ENCODE data around the gene BTN3A1. TPM values are rescaled to one million over a fixed set of nuclear protein-coding genes. Genes with fewer than 3 reads are reported as not detected.

Gene BTN3A1
- polyA plus RNA-seq, 1 donor from 2014 or later = 38.2 TPM

- Histone ChIP-seq H3K9me3 (ENCODE audit: low read length) (no peaks in the 10 kb centered on the region), H3K4me3 (ENCODE audit: low read length) (no peak overlapping the region), H2AFZ (ENCODE audit: low read depth, low read length) (no peak overlapping the region), H3K27ac (ENCODE audit: low read length) (no peak overlapping the region), H3K4me2 (ENCODE audit: low read length) (no peak overlapping the region), H4K20me1 (ENCODE audit: insufficient read depth) (no peaks in the 10 kb centered on the region), H3K9ac (ENCODE audit: low read length) (no peak overlapping the region), H3K27me3 (ENCODE audit: insufficient read depth, low read depth, low read length) (no peaks in the 10 kb centered on the region), H3K79me2 (replicated peaks; ENCODE audit: insufficient read depth, low read length) (no peaks in the 10 kb centered on the region), H3K36me3 (ENCODE audit: insufficient read depth, low read length) (no peaks in the 10 kb centered on the region), H3F3A (ENCODE audit: insufficient read depth, low read length, poor library complexity, severe bottlenecking) (no peaks in the 10 kb centered on the region), H3K9me2 (ENCODE audit: insufficient read depth, low read length) (no peaks in the 10 kb centered on the region)
- TF ChIP-seq EP300 (conservative IDR thresholded peaks at IDR 0.05; ENCODE audit: poor library complexity, severe bottlenecking) (no peak), REST (IDR thresholded peaks at IDR 0.05; ENCODE audit: borderline replicate concordance) (no peak), SMC3 (conservative IDR thresholded peaks at IDR 0.05; ENCODE audit: poor library complexity) (no peak), TAF1 (IDR thresholded peaks at IDR 0.05; ENCODE audit: low read depth) (no peak), POLR2AphosphoS5 (IDR thresholded peaks at IDR 0.05) (no peak), MXI1 (conservative IDR thresholded peaks at IDR 0.05; ENCODE audit: poor library complexity, severe bottlenecking) (no peak), EZH2 (IDR thresholded peaks at IDR 0.05; ENCODE audit: borderline replicate concordance, insufficient read depth, low read length, poor library complexity, severe bottlenecking) (no peak), RAD21 (conservative IDR thresholded peaks at IDR 0.05) (no peak)
- TF ChIP-seq, protein P1, sequence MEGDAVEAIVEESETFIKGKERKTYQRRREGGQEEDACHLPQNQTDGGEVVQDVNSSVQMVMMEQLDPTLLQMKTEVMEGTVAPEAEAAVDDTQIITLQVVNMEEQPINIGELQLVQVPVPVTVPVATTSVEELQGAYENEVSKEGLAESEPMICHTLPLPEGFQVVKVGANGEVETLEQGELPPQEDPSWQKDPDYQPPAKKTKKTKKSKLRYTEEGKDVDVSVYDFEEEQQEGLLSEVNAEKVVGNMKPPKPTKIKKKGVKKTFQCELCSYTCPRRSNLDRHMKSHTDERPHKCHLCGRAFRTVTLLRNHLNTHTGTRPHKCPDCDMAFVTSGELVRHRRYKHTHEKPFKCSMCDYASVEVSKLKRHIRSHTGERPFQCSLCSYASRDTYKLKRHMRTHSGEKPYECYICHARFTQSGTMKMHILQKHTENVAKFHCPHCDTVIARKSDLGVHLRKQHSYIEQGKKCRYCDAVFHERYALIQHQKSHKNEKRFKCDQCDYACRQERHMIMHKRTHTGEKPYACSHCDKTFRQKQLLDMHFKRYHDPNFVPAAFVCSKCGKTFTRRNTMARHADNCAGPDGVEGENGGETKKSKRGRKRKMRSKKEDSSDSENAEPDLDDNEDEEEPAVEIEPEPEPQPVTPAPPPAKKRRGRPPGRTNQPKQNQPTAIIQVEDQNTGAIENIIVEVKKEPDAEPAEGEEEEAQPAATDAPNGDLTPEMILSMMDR (IDR thresholded peaks at IDR 0.05; ENCODE audit: poor library complexity, severe bottlenecking) = no peak
These were observed 29.5 kb upstream of the BTN3A1 start for GRCh38 chr6:26372308-26373144.

DNA sequence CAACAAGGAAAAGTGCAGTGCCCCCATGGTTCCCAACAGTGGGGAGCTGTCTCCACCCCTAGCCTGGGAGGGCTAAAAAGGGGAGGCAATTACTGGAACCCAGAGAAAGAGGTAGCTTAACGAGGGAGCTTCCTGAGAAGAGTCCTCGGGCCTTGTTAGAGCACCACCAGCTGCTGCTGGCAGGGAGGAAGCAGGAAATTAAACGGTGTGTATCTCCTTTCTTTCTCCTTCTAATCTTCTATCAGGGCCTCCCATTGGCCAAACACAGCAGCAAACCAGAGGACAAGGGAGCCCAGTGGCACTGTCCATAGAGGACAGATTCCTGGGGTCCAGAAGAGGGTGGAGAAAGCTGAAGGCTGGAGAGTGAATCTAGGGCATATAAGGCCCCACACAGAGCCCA is 26.8 kb upstream of the BTN3A1 start:
- Histone ChIP-seq H3K9ac (ENCODE audit: low read length) (no peak overlapping the region), H3K27me3 (ENCODE audit: insufficient read depth, low read depth, low read length) (no peaks in the 10 kb centered on the region), H3K4me3 (ENCODE audit: low read length) (no peak overlapping the region), H2AFZ (ENCODE audit: low read depth, low read length) (no peak overlapping the region), H3K27ac (ENCODE audit: low read length) (no peak overlapping the region), H3K4me2 (ENCODE audit: low read length) (no peak overlapping the region), H3F3A (ENCODE audit: insufficient read depth, low read length, poor library complexity, severe bottlenecking) (no peaks in the 10 kb centered on the region), H3K9me2 (ENCODE audit: insufficient read depth, low read length) (no peaks in the 10 kb centered on the region), H4K20me1 (ENCODE audit: insufficient read depth) (no peaks in the 10 kb centered on the region), H3K9me3 (ENCODE audit: low read length) (no peaks in the 10 kb centered on the region), H3K36me3 (ENCODE audit: insufficient read depth, low read length) (no peaks in the 10 kb centered on the region), H3K79me2 (replicated peaks; ENCODE audit: insufficient read depth, low read length) (no peaks in the 10 kb centered on the region)
- TF ChIP-seq MXI1 (conservative IDR thresholded peaks at IDR 0.05; ENCODE audit: poor library complexity, severe bottlenecking) (no peak), EZH2 (IDR thresholded peaks at IDR 0.05; ENCODE audit: borderline replicate concordance, insufficient read depth, low read length, poor library complexity, severe bottlenecking) (no peak), TAF1 (IDR thresholded peaks at IDR 0.05; ENCODE audit: low read depth) (no peak), SMC3 (conservative IDR thresholded peaks at IDR 0.05; ENCODE audit: poor library complexity) (no peak), EP300 (conservative IDR thresholded peaks at IDR 0.05; ENCODE audit: poor library complexity, severe bottlenecking) (no peak), RAD21 (conservative IDR thresholded peaks at IDR 0.05) (no peak), POLR2AphosphoS5 (IDR thresholded peaks at IDR 0.05) (no peak), REST (IDR thresholded peaks at IDR 0.05; ENCODE audit: borderline replicate concordance) (no peak)
- TF ChIP-seq, protein P1 (IDR thresholded peaks at IDR 0.05; ENCODE audit: poor library complexity, severe bottlenecking) = no peak

Data from neural cell (in vitro differentiated cells).